Measurements from ENCODE around the gene CHI3L2.

DNA sequence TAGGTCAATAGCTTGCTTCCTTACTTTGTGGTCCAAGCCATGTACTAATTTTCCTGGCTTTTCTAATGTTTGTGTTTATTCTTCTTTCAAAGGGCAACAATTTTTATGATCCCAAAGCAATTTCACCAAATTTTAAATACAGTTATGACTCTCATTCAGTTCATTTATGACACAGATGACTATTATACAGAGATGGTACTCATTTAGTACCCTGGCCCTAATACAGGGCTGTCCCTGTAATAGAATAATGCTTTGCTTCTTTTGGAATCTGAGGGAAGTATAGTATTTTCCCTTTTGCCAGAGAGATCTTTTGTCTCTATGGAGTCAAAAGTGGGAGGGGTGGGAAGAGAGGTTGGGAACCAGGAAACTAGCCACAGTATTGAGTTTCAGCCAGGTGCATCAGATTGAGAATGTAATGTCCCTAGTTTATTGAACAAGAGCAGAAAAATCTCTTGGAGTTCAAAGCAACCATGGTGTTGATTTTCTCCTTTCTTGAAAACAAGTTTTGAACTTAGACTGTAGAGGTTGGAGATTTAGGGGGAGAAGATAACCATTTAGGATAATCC is 47.5 kb upstream of the CHI3L2 start:
- no peak for TF ChIP-seq CTCF (IDR thresholded peaks at IDR 0.05; ENCODE audit: insufficient read depth, low read depth, low read length)
- TF ChIP-seq EZH2 (IDR thresholded peaks at IDR 0.05; ENCODE audit: insufficient read depth, low read length), result no peak

All from astrocyte (in vitro differentiated cells and primary cell).